HG03060 (cell line): ENCODE results near the gene ARHGEF9.
A peak's percentile ranks its signal among the peaks of the same experiment; 100 is the strongest.
"Not testable (repeated sequence)": the region's sequence is repeated elsewhere in the genome, so short reads cannot be mapped to it uniquely, and the experiment has no call there.

ENCODE experiments used
- ATAC-seq: cut with Tn5 transposase; IDR thresholded peaks from one replicate; pipeline ENCODE4 v1.9.1; 2021; ENCODE audit warnings: low read depth, moderate number of reproducible peaks; ENCODE audit not compliant: unreplicated experiment

The ARHGEF9 gene

DNA sequence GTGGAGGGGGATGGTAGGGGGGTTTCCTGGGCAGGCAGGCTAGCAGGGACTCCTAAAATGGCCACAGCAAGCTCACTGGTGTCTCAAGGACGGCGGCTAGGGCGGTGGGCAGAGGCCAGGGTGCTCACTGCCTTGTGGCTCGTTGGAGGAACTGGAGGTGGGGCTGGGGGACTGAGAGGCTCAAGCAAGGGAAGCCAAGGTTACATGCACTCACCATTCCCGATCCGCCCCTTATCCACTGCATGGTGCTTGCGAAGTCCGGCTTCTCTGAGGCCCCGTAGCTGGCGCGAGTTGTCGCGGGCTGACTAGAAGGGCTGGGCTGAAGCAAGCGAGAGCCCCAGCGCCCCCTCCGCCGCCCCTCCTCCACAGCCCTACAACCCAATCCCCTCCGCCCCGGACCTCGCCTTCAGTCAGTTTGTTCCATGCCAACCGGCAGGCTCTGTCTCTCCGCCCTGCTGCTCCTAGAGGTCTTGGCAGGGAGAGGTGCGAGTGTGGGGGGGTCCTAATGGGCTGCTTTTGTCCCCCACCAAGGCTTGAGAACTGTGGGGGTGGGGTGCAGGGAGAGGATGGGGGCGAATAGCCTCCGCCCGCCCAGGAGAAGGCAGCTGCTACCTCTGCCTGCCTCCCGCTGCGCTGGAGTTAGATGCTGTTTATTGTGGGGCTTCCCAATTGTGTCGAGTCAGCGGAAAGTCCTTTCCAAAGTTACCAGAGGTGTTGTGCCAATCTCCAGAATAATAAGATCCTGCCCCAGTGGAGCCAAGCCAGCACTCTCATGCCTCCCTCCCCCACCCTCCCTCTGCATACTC lies at the start of gene ARHGEF9:
ARHGEF9 (minus strand) TSS at position 313 of the 806 bp plus-strand sequence; CDS start at position 244, 69 bp downstream.
- no peak for ATAC-seq

DNA sequence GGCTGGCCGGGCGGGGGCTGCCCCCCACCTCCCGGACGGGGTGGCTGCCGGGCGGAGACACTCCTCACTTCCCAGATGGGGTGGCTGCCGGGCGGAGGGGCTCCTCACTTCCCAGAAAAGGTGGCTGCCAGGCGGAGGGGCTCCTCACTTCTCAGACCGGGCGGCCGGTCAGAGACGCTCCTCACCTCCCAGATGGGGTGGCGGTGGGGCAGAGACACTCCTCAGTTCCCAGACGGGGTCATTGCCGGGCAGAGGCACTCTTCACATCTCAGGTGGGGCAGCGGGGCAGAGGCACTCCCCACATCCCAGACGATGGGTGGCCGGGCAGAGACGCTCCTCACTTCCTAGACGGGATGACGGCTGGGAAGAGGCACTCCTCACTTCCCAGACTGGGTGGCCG lies 40.4 kb upstream of the ARHGEF9 start:
- ATAC-seq, result not testable (repeated sequence)

DNA sequence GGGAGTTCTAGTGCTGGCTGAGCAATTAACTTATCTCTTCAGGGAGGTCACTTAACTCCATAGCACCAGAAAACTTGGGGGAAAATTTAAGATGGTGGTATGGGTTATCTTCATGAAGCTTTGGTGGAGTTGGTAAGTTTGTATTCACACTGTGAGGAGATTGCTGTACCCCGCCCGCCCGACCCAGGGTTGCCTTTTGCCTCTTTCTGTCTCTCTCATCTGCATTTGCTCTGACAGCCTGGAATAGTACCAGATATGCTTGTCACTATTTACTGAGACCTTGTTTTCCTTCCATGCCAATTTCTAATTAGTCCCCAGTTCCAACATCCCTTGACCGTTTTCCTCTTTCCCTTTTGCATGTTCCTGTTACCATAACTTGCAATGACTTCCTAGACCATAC lies 33.1 kb upstream of the ARHGEF9 start:
- no peak for ATAC-seq

DNA sequence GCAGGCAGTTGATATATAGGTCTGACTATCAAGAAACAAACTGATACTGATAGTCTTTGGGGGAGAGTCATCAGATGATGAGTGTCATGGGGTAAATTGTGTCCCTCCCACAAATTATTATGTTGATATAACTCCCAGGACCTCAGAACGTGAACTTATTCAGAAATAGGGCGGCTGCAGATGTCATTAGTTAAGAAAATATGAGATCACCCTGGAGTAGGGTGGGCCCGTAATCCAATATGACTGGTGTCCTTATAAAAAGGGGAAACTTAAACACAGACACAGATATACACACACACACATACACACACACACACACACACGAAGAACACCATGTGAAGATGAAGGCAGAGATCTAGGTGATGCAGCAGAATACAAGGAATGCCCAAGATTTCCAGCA lies 32.7 kb upstream of the ARHGEF9 start:
- no peak for ATAC-seq

DNA sequence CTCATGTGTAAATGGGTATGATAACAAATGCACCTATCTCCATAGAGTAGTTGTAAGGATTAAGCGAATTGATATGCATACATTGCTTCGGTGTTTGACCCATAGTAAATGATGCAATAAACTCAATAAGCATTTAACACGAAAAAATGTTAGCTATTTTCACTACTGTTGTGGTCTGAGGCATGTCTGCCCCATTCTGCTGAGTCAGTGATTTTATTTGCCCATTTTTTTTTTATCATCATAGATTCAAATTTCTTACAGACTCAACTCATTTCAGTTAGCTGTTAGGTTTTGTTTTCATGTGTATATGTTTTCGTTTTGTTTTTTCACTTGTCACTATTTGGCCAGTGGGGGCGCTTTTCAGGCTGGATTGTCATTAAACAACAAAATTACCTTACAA lies 27.8 kb upstream of the ARHGEF9 start:
- ATAC-seq, result no peak

DNA sequence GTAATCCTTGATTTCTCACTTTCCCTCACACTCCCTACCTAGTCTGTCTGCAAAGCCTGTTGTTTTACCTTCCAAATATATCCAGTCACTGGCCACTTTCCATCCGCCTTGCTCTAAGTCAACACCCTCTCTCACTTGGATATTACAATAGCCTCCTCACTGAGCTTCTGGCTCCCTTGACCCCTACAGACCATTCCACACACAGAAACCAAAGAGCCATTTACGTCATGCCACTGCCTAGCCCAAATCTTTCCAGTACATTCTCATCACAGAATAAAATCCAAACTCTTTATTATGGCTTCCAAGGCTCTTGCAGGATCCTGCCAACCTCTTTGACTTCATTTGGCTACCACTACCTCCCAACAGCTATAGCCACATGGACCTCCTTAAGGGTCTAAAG lies 25.7 kb upstream of the ARHGEF9 start:
- ATAC-seq, result no peak

DNA sequence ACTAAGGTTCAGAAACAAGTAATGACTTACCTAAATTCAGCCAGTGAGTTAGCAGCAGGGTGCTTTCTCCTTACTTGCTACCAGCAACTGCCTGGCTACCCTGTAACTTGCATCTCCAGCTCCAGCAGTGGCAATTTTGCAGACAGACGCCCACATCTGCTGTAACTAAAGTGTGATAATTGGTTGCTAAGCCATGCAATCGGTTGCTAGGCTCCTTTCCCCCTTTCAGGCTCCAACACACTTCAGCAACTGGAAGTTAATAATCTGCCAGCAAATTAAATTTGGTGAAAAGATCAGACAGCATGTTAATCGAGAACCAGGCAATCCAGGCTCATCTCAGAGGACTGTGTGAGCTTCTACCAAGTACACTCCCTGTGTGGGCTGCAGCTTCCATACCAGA lies 24.2 kb upstream of the ARHGEF9 start:
- ATAC-seq, result no peak

DNA sequence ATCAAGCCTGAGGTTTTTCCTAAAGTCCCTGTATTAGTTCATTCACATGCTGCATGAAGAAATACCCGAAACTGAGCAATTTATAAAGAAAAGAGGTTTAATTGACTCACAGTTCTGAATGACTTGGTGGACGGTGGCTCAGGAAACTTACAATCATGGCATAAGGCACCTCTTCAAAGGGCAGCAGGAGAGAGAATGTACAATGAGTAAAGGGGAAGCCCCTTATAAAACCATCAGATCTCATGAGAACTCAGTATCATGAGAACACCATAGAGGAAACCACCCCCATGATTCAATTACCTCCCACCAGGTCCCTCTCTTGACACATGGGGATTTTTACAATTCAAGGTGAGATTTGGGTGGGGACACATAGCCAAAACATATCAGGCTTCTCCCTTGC lies 10.4 kb upstream of the ARHGEF9 start:
- not testable (repeated sequence) for ATAC-seq

DNA sequence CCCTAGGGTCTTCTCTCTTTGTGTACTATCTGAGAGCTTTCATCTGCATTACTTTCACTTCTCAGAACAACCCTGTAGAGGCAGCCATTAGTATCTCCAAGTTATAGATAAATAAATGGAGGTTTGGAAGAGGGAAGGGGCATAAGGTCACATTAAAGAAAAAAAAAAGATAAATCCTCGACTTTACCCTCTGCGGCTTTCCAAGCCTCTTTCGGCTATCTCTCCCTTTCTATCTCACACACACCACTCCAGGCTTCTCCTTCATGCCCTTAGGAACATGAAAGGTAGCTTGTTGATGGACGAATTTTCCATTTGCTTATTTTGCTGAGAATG lies 660 bp upstream of the ARHGEF9 start:
- ATAC-seq, result no peak

DNA sequence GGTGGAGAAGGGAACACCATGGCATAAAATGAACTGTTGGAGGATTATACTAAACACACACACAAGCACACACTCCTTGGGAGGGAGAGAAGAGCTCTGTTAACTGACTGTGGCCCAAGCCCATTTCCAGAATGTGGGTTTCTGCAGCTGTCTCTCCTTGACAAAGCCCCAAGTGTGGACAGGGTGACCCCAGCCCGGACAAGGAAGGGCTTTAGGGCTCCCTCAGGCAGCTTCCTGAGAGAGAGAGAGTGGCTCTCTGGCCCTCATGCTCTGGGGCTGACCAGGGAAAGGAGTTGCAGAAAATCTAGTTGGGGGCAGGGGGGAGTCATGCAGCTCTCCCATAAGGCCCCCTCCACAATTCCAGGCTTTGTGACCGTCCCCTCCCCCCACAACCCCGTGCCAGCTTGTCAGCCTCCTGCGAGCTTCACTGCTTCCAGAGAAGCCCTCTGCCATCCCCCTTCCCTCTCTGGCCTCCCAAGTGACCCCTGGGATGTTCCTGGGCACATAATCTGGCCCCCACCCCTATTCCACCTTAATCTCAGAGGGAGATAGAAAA lies 590 bp downstream of the ARHGEF9 start:
- ATAC-seq, result no peak

DNA sequence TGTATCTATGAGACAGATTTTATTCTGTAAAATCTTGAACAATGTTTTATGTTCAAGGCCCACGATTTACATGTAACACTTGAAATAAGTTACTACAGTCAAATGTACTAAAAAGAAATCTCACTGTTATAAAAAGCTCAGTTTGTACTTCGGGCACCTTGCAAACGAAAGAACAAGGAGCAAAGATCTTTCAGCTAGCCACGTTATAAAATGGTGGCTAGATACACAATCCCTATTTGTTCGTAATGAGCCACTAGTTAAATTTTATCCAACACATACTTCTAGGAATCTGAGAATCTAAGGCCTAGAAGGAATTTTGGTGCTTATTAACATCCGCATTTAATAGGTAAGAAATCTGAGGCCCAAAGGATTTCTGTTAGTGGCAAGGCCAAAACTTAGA lies 2.5 kb downstream of the ARHGEF9 start:
- no peak for ATAC-seq

DNA sequence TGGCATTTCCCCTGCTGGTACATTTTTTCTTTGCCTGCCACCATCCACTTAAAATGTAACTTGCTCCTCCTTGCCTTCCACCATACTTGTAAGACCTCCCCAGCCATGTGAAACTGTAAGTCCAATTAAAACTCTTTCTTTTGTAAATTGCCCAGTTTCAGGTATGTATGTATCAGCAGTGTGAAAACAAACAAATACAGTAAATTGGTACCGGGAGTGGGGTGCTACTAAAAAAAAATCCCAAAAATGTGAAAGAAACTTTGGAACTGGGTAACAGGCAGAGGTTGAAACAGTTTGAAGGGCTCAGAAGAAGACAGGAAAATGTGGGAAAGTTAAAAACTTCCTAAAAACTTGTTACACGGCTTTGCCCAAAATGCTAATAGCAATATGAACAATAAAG lies 16.3 kb downstream of the ARHGEF9 start:
- no peak for ATAC-seq

DNA sequence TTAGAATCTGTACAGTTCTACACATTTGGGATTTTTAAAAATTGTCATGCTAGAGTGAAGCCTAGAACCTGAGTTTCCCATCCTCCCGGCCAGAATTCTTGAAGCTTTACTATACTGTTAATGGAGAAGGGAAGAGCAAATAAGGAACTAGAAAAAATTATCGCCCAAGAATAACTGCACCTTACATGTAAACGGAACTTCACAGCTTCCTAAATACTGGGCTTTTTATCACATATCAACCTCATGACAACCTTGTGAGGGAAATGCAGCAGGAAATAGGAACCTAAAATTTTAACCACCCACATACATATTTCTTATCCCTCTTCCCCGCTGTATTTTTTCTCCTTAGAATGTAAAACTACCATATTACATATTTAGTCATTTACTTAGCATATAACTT lies 19.3 kb downstream of the ARHGEF9 start:
- no peak for ATAC-seq

DNA sequence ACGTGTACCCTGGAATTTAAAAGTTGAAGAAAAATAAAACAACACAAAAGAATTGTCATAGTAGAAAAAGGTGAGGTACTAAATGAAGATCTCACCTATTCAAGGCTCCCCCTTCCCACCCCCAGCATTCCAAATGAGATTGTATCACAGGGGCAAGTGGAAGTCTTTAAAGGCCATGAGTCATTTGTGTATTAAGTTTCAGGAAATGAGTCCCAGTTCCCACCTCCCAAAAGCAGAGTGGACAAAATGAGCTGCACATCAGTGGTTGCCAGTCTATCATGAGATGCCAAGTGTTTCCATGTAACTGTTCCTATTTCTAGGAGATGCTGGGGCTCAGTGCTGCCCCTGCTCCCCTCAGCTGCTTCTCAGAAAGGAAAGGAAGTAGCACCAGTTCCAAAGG lies 20.1 kb downstream of the ARHGEF9 start:
- no peak for ATAC-seq

DNA sequence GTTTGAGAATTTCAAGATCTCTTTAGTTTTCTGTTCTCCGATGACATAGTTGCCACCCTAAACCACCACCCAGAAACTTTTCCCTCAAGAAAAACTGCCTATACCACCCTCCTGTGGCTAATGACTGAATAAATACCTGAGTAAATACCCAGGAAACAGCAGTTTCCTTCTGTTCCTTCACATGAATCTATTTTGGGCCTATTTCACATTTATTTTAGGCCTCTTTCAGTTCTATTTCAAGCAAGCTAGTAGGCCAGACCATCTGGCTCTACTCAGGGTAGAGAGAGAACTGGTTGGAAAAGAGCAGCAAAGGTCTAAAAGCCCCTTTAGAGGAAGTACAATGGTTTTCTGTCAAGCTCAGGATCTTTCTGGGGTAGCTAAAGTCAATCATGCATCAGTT lies 23.4 kb downstream of the ARHGEF9 start:
- peak; percentile 66 for ATAC-seq

DNA sequence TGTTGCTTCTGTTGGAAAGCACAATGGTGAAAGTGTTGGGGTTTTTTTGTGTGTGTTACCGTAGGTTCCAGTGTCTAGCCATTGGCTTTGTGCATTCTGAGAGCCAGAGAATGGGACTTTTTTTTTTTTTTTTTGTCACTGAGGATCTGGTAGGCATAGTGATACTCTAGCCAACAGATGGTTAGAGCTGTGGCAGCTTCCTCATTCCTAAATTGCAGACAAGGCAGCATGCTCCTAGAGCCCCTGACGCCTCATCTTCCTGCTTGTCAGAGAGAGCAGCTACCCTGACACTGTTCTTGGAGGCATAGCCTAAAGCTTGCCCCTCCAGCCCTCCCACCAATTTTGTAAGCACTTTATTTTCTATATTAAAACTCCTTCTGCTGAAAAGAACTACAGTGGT lies 27.0 kb downstream of the ARHGEF9 start:
- no peak for ATAC-seq

DNA sequence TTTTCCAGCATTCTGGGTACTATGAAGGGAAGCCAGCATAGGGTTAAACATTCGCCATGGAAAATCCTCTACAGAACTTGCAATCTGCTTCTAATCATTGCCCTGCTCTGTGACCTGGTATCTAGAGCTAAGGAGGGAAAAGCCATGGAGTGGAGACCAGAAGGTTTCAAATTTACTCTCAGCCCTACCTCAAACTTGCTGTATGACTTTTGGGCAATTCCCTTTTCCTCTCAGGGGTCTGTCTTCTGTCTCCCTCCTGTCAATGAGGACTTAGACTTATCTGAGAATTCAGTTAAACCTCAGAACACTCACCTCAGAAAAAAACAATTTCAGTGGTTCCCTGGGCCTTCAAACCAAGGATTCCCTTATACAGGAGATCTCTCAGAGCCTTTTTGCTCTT lies 29.1 kb downstream of the ARHGEF9 start:
- no peak for ATAC-seq

DNA sequence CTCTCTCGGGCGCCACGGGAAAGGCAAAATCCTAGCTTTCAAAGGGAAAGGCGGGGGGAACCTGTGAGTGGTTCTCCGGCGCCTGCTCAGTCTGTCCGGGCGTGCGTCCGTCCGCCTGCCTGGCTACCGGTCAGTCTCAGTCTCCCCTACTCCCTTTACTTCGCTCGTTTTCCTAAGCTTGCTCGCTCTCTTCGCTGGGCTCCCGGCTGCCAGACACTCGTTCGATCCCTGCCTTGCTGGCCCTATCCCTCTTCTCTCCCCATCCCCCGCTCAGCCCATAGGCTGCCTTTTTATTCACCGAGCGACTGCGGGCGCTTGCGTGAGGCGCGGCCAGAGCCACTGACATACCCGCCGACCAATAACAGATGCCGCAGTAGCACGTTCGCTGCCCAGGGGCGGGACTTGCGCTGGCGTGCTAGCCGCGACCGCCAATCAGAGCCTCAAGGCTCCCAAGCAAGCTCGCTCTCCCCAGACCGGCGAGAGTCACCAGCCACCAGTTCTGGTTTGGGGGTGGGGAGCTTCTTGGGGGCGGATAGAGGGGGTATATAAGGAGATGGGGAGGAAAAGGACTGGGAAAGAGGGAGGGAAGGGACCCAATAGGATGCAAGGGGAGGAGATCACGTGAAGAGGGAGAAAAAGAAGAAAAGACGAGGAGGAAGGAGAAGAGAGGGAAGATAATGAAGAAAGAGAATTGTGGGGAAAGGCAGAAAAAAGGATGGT lies 30.0 kb downstream of the ARHGEF9 start:
- peak; percentile 98 for ATAC-seq

DNA sequence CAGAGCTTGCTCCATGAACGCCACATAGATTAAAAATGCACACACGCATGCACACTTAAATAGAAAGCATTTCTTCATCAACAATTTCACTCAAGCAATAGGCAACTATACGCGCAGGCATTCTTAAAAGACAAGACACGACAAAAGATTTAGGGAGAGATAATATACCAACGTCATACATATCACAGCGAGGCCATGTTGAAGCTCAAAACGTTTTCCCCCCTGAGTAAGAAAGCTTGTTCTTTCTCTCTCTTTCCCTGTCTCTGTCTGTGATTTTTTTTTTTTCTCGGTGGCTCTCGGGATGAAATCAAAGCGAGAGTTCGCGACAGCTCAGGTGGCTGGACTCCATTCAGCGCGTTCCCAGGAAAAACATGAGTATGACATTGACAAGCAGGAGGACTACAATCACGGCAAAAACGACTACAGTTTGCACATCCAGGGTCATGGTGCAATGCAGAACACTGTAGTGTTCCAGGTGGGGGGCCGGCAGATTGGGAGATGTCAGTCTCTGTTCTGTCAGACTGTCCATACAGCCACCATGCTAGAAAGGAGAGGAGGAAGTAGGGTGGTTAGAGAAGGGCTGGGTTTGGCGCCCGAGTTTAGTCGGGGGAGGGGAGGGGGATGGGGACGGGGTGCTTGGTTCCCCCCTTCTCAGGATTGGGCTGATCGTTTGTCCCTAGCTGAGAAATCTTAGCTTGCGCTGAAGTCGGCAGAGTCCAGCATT lies 30.7 kb downstream of the ARHGEF9 start:
- no peak for ATAC-seq

DNA sequence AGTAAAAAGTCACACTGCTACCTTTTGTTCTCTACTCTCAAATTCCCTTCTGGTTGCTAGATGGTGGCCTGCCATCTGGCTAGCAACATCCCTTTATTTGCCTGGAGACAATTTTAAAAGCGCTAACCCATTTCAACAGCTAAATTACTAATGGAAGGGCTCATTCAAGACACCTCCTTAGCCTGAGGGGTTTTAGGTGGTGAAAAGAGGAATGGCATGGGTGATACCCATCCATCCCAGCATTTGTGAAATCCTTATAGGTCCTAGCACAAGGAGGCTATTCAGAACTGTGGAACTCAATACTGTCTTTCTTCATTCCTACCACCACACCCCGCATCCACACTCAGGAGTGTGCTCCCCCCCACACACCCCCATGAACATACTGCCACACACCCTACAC lies 33.5 kb downstream of the ARHGEF9 start:
- ATAC-seq, result no peak

DNA sequence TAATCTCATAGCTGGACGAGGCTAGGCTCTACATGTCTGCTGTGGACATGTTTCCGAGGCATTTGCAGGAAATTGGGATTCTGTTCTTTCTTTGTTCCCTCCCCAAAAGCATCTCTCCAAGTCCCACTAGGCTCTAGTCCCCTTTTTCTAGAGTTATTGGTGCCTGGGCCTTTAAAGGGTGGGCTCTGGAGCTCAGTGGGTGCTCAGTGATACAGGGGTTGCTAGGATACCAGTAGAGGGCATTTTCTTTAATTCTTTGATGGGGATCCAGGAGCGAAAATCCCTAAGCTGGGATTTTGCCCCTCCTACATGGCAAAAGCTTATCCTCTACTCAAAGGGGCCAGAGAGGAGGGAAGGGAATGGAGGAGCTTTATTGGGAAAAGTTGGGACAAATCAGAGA lies 34.2 kb downstream of the ARHGEF9 start:
- no peak for ATAC-seq
